HTERT RPE-1 (cell line): Measurements from ENCODE around the gene TRIM2.

Experiments
- in situ Hi-C: fragments of 300-500 bp; cut with MboI; formaldehyde crosslinking; loops from 4 replicates; pipeline ENCODE4 v1.14.3; 2020; ENCODE audit warnings: low sequenced_read_pairs

Gene TRIM2

DNA sequence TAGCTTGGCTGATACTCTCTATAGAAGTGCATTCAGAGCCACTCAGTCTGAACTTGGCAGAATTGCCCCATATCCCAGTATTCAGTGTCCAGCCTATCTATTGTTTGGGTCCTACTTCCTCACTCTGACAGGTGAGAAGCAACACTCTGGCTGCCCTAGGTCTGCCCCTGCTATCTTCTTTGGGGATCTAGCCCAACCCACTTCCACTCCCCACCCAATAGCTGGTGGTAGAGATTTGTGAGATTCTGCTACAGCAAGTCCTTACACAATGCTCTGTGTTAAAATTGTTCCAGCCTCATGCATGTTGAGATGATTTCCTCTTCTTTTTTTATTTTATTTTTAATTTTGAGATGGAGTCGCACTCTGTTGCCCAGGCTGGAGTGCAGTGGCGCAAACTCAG is 67.6 kb downstream of the TRIM2 start:
- in situ Hi-C loops = no loop called here

DNA sequence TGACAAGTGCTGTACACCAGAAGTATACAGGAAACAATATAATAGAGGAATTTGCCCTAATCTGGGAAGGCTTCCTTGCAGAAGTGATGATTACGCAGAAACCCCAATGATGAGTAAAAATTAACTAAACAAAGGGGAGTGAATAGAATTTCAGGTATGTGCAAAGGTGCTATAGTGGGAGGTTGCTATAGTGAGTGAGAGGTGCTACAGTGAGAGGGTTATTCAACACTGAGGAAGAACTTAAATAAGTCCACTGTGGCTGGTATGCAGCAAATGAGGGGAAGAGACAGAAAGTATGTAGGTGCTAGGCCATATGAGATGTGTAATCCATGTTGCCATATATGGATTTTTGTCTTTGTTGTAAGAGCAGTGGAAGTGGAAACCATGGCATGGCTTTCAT is 69.5 kb downstream of the TRIM2 start:
- in situ Hi-C loops = no loop called here

DNA sequence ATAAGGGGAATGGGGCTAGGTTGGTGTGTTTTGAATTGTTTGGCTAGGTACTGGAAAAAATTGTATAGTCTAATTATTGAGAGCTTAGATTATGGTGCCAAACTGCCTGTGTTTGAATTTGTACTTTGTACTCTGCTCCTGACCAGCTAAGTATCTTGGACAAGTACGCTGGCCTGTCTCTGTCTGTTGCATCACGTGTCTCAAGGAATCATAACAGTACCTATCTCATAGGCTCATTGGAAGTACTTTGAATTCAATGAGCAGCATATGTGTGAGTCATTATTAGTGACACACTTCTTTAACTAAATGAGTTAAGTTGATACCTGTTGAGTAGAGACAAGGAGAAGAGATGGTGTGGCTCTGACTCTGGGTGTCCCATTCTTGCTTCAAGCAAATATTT is 70.7 kb downstream of the TRIM2 start:
- in situ Hi-C loops = no loop called here

DNA sequence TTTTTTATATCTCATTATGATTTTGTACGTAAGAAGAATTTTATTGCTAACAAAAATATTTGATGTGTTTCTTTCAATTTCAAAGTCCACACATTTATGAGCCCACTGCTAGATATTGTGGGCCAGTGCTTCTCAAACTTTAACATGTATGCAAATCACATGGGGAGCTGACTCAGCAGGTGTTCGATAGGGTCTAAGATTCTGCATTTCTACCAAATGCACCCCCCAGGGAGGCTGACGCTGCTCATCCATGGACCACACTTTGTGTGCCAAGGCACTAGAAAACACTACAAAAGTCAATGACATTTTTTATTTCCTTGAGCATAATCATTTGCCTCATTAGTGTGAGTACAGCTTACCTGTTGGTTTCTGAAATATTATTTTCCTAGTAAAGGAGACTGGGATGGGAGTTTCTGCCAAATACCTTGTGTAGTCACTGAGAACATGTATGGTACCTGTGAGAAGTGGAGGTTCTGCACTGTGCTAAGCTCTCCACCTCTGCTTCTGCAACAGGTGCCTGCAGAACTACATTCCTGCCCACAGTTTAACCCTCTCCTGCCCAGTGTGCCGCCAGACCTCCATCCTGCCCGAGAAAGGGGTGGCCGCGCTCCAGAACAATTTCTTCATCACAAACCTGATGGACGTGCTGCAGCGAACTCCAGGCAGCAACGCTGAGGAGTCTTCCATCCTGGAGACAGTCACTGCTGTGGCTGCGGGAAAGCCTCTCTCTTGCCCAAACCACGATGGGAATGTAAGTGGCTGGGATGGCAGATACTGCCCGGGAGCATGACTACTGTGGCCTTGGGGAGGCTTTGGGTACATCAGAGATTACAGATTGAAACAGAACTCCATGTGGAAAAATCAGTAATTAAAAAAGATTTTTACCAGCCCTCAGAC is 71.4 kb downstream of the TRIM2 start:
- in situ Hi-C loops = no loop called here

DNA sequence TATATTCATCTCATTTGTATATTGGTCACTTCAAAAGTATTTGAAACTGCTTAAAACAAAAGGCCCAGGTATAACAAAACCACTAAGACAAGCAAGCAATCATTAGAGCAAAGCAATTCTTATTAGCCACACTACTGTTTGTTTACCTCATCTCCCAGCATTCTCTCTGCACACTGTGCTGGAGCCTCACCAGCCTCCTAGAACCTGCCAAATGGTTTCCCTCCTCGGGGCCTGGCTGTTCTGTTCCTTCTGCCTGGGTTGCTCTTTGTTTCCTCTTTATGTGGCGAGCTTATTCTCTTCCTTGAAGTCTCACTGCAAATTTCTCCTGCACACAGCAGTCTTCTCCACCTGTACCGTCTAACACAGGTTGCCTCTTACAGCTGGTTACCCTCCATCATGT is 72.7 kb downstream of the TRIM2 start:
- in situ Hi-C loops = no loop called here

DNA sequence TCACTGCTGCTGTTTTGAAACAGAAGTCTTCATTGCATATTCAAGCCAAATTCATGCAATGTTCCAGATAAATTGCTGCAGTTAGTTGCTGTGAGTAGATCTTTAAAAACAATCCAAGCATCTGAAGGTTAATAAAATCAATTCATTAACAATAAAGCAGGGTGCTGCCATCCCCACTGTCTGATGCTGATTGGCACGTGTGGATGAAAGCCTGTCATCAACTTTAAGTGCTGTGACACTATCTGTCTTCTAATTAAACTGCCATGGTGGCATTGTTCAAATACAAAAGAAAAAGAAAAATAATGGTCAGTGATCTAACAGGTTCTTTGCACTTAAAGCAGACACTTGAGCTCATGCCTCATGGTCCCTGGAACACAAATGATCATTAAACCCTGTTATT is 77.2 kb downstream of the TRIM2 start:
- in situ Hi-C loops = no loop called here

DNA sequence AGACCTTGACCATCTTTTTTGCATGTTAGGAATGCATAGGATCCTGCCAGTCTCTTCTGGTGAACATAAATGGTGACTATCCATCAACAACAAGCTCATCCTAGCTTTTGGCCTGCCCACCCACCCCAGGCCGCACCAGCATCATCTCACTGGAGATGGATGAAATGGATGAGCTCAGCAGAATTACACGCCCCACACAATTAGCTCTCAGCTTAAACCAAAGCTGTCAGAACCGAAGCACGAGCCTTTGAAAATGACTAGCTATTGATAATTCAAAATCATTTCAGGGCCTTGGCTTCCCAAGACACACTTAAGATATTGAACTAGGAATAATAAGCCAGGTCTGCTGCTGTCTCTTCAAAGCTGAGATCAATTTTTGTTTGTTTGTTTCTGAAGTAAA is 77.8 kb downstream of the TRIM2 start:
- in situ Hi-C loops = no loop called here

DNA sequence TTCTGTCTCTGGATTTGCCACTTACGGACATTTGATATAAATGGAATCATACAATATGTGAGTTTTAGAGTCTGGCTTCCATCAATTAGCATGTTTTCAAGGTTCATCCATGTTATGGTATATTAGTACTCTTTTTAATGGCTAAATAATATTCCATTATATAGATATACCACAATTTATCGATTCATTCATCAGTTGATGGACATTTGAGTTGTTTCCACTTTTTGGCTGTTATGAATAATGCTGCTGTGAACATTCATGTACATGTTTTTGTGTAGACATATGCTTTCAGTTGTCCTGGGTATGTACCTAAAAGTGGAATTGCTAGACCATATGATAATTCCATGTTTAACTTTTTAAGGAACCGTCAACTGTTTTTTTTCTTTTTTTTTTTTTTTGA is 79.0 kb downstream of the TRIM2 start:
- in situ Hi-C loops = no loop called here

DNA sequence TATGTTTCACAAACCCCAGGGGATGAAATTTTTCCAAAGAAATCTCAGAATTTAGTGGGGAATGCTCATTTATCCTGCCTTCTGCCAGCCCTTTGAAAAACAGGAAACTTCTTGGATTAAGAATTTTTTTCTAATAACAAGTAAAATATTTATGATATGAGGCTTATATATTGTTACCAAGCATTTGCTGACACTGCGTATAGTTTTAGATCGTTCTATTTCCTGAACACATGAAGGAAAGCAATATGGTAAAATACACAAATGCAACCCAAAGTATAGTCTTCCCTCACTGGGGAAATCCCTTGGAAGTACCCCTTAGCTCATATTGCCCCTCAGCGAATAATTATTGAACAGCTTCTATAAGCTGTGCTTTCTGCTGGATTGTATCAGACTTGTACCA is 85.9 kb downstream of the TRIM2 start:
- in situ Hi-C loops = no loop called here

DNA sequence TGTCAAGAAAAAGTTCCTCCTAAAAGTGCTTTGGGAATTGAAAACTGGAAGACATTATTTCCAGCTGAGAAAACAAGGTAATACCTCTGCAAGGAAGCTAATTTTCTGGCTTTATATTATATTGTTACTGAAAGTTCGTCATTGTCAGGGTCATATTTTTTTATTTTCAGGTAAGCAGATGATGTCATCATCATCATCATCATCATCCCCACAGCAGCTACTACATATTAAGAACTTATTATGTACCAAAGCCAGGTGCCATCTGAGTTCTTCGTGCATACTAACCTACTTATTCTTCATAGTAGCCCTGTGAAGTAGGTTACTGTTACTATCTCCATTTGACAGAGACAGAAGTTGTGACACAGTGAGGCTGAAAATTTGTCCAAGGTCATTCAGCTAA is 87.3 kb downstream of the TRIM2 start:
- in situ Hi-C loops = no loop called here

DNA sequence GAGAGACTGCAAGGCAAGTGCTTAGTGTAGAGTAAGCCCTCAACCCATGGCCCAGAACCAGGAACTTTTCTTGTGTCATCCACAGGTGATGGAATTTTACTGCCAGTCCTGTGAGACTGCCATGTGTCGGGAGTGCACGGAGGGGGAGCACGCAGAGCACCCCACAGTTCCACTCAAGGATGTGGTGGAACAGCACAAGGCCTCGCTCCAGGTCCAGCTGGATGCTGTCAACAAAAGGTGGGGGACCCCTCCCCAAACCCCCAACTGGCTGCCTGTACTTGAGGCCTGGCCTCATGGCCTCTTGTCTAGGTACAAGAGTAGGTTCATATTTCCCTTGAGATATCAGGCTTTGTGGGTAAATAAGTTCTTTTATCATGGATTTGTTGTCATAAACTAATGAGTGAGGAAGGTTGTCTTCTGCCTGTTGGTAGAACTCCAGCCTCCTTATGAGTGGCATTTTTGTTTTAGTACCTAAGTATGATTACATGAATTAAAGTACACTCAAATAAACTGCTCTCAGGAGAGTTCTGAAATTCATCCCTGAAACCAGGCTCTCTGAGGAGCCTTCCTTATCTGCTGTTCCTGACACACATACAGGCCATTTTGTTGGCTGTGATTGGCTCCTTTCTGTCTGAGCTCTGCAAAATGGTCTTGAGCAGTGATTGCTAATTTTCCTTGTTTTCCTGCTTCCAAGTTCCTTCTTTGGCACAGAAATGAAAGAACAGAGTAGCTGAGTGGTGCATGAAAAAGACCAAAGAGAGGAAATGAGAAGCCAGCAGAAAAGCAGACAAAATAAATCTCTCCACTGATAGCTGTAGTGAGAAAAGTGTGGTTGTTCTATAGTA is 88.9 kb downstream of the TRIM2 start:
- in situ Hi-C loops = no loop called here

DNA sequence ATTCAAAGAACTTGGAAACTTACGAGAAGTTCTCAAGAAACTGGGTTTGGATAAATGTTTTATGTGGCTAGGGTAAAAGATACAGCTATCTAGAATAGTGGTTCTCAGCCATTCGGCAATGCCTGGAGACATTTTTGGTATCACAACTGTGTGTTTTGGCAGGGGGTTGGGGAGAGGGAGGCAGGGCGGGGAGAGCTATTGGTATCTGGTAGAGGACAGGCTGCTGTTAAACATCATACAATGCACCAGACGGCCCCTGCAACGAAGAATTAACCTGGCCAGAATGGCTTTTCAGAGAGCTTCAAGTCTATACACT is 89.5 kb downstream of the TRIM2 start:
- in situ Hi-C loops = no loop called here

DNA sequence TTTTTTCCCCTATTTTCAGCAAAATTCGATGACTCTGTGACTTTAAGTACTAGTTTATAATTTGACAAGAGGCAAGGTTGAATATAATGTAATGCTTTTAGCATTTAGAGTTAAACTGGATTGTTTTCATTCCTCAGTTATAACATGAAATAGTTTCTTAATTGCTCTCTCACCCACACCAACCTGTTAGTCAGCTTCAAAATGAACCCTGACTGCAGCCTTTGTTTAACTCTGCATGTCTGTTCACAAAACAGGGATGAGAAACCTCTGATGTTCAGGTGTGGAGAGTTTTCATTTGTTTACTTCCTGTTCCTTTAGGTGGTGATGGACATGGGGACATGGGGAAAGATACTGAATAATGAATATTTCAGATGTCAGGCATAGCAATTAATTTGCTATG is 90.4 kb downstream of the TRIM2 start:
- in situ Hi-C loops = no loop called here

DNA sequence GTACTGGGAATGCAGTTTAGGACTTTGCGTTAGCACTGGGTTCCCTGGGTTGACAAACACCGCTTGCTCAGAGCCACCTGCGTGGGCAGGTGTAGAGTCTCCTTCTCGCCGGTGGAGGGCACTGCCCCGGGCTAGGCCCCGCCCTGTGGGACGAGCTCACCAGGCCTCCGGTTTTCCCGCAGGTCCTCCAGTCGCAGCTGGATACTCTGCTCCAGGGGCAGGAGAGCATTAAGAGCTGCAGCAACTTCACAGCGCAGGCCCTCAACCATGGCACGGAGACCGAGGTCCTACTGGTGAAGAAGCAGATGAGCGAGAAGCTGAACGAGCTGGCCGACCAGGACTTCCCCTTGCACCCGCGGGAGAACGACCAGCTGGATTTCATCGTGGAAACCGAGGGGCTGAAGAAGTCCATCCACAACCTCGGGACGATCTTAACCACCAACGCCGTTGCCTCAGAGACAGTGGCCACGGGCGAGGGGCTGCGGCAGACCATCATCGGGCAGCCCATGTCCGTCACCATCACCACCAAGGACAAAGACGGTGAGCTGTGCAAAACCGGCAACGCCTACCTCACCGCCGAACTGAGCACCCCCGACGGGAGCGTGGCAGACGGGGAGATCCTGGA is 91.0 kb downstream of the TRIM2 start:
- in situ Hi-C loops = no loop called here

DNA sequence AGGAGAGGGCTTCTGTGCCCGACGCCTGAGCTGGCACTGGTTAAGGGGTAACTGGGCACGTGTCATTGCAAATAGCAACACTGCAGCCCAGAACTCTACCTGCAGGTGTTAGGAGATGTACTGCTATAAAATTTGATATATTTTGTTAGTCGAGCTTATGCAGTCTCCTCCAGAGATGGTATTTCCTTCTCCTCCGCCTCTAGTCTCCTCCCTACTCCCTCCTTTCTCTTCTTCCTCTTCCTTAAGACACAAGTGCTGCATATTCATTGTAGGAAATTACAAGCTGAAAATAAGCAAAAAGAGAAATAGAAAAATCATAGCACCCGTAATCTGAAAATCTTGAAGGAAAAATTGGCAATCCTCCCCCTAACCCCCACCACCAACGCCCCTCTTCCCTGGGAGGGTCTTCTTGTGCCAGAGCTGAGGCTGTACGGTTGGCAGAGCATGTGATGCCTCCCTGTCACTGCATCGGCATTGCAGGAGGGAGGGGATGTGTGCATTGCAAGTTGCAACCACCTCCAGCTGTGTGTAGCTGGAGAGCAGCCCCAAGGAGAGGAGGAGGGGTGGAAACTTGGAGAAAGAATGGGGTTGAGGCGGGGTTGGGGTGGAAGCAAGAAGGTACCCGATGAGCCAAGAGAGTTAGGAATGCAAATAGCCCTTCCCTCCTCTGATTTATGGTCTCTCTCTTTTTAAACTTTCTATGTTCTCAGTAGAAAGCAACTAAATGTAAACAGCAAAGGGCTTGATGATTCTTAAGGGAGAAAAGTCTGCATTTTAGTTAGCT is 92.0 kb downstream of the TRIM2 start:
- in situ Hi-C loops = no loop called here

DNA sequence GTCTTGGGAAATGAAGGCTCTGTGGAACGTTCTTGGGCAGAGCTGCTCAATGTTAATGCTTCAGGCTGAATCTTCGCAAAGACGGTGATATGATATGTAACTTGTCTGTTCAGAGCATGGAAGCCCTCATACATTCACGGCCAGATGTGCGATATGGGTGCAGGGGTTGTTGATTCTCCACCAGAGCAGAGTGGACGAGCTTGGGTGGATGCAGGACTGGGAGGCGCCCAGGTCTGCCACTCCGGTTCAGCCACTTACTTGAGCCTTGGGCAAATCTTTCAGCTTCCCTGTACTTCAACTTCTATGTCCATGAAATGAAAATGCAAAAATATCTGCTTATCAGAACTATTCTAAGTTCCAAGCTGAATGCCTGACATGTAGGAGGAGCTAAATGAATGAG is 92.9 kb downstream of the TRIM2 start:
- in situ Hi-C loops = no loop called here

DNA sequence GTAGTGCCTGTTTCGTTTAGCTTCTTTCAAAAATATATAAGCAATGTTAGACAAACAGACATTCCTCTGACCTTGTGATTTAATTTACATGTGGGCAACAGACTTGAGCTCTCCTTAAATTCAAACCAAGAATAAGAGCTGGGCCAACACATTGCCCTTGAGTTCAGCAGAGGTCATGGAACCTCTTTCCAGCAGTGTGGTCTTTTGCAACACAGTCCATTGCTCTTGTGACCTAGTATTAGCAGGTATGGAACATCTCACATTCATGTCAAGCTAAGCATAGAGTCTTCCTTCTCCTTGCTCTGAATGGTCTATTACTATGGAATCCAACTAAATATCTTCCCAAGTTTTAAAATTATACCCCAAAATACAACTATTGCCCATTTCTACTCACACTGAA is 106.5 kb downstream of the TRIM2 start:
- in situ Hi-C loops = no loop called here

DNA sequence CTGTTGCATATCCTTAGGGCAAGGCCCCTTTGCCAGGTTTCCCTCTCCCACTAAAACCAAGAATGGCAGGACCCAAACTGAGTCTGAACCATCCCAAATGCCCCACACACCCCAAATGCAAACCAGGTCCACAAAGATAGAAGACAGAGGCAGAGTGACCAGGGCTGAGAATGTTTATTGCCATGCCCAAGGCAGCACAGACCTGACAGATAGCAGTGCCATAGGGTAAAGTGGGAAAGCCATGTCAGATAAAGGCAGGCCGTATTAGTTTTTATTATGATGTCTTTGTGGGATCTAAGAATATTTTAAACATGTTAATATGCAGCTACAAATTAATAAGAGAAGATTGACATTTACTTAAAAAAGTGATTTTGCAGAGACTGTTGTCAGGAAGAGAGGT is 110.7 kb downstream of the TRIM2 start:
- in situ Hi-C loops = no loop called here

DNA sequence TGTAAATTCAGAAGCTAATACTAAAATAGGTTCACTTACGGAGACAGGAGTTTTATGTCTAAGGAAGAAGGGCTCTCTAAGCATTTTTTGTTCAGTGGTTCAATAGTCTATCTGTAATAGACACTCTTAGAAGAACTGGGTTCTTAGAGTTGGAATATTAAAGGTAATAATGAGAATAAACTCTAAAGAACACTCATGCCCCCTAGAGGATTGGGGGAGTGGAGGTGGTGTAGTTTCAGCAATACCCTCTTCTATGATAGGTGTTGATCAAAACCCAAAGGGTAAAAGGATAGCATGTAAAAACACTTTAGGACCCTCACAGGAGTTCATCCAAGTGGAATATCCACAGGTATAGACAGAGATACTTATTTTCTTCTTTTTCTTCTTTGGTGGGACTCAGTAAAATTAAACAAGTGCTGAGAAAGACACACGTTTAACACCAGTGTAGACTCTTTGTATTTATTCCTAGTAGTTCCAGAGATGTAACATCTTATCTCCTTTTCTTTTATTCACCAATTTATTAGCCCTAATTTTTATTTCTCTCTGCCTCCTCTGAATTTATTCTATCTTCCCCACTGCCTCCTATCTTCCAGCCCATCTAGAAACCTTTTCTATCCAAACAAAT is 114.6 kb downstream of the TRIM2 start:
- in situ Hi-C loops = no loop called here

DNA sequence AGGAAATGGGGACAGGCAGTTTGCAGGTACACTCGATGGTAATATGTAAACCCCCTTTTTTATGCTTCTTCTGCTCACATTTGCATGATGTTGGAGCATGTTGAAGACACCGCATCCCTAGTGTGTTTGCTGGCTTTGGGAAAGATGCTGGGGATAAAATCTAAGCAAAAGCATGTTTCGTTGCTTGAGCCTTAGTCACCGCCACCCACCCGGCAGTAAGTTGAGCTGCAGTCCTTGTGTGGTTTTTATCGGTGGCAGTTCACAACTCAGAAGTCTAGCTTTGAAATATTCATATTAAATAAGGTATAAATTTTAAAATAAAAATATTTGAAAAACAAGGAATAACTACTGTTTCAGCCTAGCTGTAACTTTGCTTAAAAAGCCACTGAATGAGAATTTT is 118.5 kb downstream of the TRIM2 start:
- in situ Hi-C loops = no loop called here

DNA sequence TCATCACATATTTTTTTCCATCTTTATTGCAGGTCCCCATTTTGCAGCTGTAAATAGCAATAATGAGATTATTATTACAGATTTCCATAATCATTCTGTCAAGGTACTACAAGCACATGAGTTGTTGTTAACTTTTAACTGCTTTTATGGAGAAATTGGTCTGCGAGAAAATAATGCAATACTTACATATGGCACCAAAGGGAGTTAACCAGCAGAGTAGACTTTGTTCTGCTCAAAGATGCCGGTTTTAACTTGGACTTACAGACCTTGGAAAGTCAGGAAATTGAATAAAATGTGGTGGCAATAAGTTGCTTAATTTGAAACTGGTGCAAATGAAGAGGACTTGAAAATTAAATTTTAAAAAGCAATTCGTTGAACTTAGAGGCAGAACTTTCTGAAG is 119.8 kb downstream of the TRIM2 start:
- in situ Hi-C loops = no loop called here
